Naive B cell (primary cell): ENCODE data around the gene MVP. TPM values are rescaled to one million over a fixed set of nuclear protein-coding genes. Genes with fewer than 3 reads are reported as not detected.
"Not testable (repeated sequence)": the region's sequence is repeated elsewhere in the genome, so short reads cannot be mapped to it uniquely, and the experiment has no call there.

Experiments used
- ATAC-seq, 2 donors: fragments of 150-1000 bp; cut with Tn5 transposase; 2 replicates each; pipeline ENCODE4 v1.10.0; 2021; ENCODE audit warnings: low read depth in 2 of 2, mild to moderate bottlenecking in 2 of 2, moderate library complexity in 2 of 2
- DNase-seq: peaks from one replicate; pipeline ENCODE4 v3.0.0; 2022
- H3K27ac Mint-ChIP-seq, 6 donors: one replicate each; pipeline ENCODE4 v1.8.0; 2020 to 2022; ENCODE audit warnings: mild to moderate bottlenecking in 6 of 6, mixed read lengths in 6 of 6, moderate library complexity in 5 of 6, inconsistent platforms in 2 of 6
- H3K27me3 Mint-ChIP-seq, 3 donors: one replicate each; pipeline ENCODE4 v1.8.0; 2021 to 2022; ENCODE audit warnings: mixed read lengths in 3 of 3, mild to moderate bottlenecking in 1 of 3
- H3K36me3 Mint-ChIP-seq, 2 donors: one replicate each; pipeline ENCODE4 v1.8.0; 2020 to 2022; ENCODE audit warnings: mixed read lengths in 2 of 2, inconsistent platforms in 1 of 2, mild to moderate bottlenecking in 1 of 2
- H3K4me1 Mint-ChIP-seq, 3 donors: one replicate each; pipeline ENCODE4 v1.8.0; 2020 to 2022; ENCODE audit warnings: mixed read lengths in 3 of 3, inconsistent platforms in 1 of 3, mild to moderate bottlenecking in 1 of 3, moderate library complexity in 1 of 3
- H3K4me3 Mint-ChIP-seq, 8 donors: one replicate each; pipeline ENCODE4 v1.8.0; 2020 to 2022; ENCODE audit warnings: mild to moderate bottlenecking in 8 of 8, mixed read lengths in 8 of 8, moderate library complexity in 8 of 8, inconsistent platforms in 2 of 8
- H3K9me3 Mint-ChIP-seq, 7 donors: one replicate each; pipeline ENCODE4 v1.8.0; 2020 to 2022; ENCODE audit warnings: mixed read lengths in 7 of 7, mild to moderate bottlenecking in 5 of 7, inconsistent platforms in 2 of 7, moderate library complexity in 1 of 7
- polyA plus RNA-seq, 6 donors: library from polyadenylated mRNA; unstranded; fragments of 300-500 nt; fragmentation: Illumina TruSeq; gene quantifications; one replicate each; pipeline ENCODE4 v1.2.3, GENCODE V29; 2021; ENCODE audit warnings: low read depth in 6 of 6

MVP gene
- polyA plus RNA-seq: 10 to 100 TPM; 39.7 to 61.4 (median 43.9) TPM

- peak; percentile 47 for DNase-seq
- Mint-ChIP-seq H3K27ac (peak within 1 kb of the TSS; percentile 87 to 97 (median 93)), H3K27me3 (no peaks in the 10 kb centered on the region), H3K4me1 (peaks cover 40 to 80% (median 64%) of the 10 kb centered on the region in 3 donors), H3K9me3 (no peaks in the 10 kb centered on the region), H3K36me3 (no peaks in the 10 kb centered on the region), H3K4me3 (peak within 1 kb of the TSS; percentile 87 to 98 (median 94))
- ATAC-seq: peak; percentile 5 to 8
Measured at GRCh38 chr16:29820271-29820701, at the start of gene MVP. MVP (plus strand) TSS chr16:29820462; CDS start chr16:29830550, 10,088 bp downstream.

DNA sequence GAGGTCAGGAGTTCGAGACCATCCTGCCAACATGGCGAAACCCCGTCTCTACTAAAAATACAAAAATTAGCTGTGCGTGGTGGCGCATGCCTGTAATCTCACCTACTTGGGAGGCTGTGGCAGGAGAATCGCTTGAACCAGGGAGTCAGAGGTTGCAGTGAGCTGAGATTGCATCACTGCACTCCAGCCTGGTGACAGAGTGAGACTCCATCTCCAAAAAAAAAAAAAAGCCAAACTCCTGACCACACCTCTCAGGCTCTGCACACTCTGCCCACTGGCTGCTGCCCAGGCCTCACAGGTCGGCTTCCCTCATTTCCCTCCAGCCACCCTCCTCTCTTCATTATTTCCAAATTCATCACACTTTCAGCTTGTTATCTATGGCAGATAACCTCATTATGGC is 47.9 kb upstream of the MVP start:
- peak overlapping the region in 2 of 6 donors; percentile 69 to 74 for H3K27ac Mint-ChIP-seq
- H3K4me3 Mint-ChIP-seq, H3K36me3 Mint-ChIP-seq: not testable (repeated sequence)

GRCh38 chr16:29774730-29775129 is 45.5 kb upstream of the MVP start:
- ATAC-seq (no peak), DNase-seq (no peak)
- Mint-ChIP-seq H3K36me3 (no peaks in the 10 kb centered on the region), H3K27ac (peak overlapping the region in 1 of 6 donors; percentile 68), H3K4me1 (peaks cover 0 to 5% (median 4%) of the 10 kb centered on the region in 3 donors), H3K4me3 (no peak overlapping the region), H3K27me3 (peaks cover 0 to 6% (median 0%) of the 10 kb centered on the region in 3 donors), H3K9me3 (no peaks in the 10 kb centered on the region)

More for the DNA sequence above, 47.9 kb upstream of the MVP start:
- not testable (repeated sequence) for H3K9me3 Mint-ChIP-seq, H3K4me1 Mint-ChIP-seq, H3K27me3 Mint-ChIP-seq, DNase-seq, ATAC-seq

DNA sequence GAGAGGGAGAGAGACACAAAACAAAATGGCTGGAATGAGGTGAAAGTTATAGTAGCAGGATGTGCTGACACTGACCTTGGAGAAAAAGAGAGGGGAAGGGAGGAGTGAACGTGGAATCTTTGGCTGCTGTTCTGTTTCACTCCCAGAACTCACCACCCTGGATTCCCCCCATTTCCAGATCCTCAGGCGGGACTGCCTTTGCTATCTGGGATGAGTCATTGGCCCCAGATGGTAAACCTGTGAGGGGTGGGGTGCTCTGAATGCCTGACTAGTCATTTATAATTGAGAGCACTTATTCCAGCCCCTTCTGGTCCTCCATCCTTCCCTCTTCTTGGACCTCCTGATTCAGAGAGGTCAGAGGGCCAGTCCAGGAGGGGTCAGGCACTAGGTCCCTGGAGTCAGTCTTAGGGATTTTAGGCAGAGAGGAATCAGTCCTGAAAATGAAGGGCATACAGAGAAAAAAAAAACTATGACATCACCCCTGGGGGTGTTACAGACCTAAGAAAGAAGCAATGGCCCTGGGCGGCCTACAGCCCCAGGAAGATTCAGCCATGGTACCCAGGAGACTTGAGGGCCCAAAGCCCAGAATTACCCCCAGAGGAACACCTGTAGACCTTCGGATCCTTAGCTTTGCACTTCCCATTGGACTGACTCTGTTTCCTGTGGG is 44.4 kb upstream of the MVP start:
- peaks cover 0 to 5% (median 0%) of the 10 kb centered on the region in 3 donors for H3K4me1 Mint-ChIP-seq
- H3K36me3 Mint-ChIP-seq: no peaks in the 10 kb centered on the region
- H3K9me3 Mint-ChIP-seq: no peaks in the 10 kb centered on the region

DNA sequence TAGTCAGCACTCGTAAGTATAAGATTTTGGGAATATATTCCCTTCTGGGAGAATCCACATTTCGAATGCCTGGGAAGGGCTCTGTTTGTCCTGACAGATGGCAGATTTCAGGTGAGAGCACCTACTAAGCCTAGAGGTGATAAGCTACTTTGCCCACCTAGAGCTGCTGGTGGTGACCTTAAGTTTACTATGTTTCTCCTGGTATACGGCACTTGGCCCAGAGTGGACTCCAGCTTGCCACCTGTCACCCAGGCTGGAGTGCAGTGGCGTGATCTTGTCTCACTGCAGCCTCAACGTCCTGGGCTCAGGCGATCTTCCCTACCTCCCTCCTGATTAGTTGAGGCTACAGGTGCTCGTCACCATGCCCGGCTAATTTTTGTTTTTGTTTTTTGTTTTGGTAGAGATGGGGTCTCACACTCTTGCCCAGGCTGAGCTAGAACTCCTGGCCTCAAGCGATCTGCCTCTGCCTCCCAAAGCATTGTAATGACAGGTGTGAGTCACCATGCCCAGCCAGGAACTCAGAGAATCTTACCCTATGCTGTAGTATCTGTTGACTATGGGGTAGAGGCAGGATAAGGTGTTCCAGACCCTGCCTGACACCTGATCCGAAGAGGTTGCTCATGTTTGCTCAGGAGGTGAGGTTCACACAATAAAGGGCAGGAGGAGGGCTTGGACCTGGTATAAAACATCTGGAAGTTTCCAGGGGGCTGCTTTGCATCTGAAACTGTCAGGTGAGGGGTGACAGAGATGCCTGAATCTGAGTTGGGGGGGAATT is 42.5 kb upstream of the MVP start, which contains the start of gene ZG16:
TSS of gene ZG16 (plus strand) at position 681 of the 775 bp plus-strand sequence. CDS start 1,011 bp downstream, outside the sequence.
- no peaks in the 10 kb centered on the region for H3K36me3 Mint-ChIP-seq
- peak within 1 kb of the TSS in 1 of 8 donors; percentile 74 for H3K4me3 Mint-ChIP-seq
- H3K9me3 Mint-ChIP-seq: no peaks in the 10 kb centered on the region
- peaks cover 0 to 7% (median 1%) of the 10 kb centered on the region in 3 donors for H3K4me1 Mint-ChIP-seq
- peak within 1 kb of the TSS in 3 of 6 donors; percentile 22 to 83 (median 60) for H3K27ac Mint-ChIP-seq
- DNase-seq (no peak), ATAC-seq (no peak)
- peaks cover 0 to 6% (median 4%) of the 10 kb centered on the region in 3 donors for H3K27me3 Mint-ChIP-seq

More for the DNA sequence above, 44.4 kb upstream of the MVP start:
- H3K27ac Mint-ChIP-seq: no peak overlapping the region
- DNase-seq: no peak
- H3K27me3 Mint-ChIP-seq: peaks cover 0 to 6% (median 2%) of the 10 kb centered on the region in 3 donors
- no peak for ATAC-seq
- H3K4me3 Mint-ChIP-seq: no peak overlapping the region

- Mint-ChIP-seq H3K27ac (no peak overlapping the region), H3K9me3 (peaks cover 0 to 2% (median 0%) of the 10 kb centered on the region in 7 donors), H3K36me3 (no peaks in the 10 kb centered on the region), H3K4me3 (no peak overlapping the region), H3K27me3 (peaks cover 0 to 6% (median 4%) of the 10 kb centered on the region in 3 donors), H3K4me1 (peaks cover 0 to 7% (median 4%) of the 10 kb centered on the region in 3 donors)
- no peak for ATAC-seq
- DNase-seq: no peak
Measured at GRCh38 chr16:29779474-29779873, 40.8 kb upstream of the MVP start.

GRCh38 chr16:29783094-29783953 is 36.9 kb upstream of the MVP start:
- H3K9me3 Mint-ChIP-seq, DNase-seq, H3K36me3 Mint-ChIP-seq, H3K27me3 Mint-ChIP-seq, ATAC-seq, H3K4me3 Mint-ChIP-seq: not testable (repeated sequence)
- Mint-ChIP-seq H3K4me1 (peaks cover 9 to 17% (median 9%) of the 10 kb centered on the region in 3 donors), H3K27ac (peak overlapping the region in 1 of 6 donors; percentile 85)

GRCh38 chr16:29784157-29784556 is 36.1 kb upstream of the MVP start:
- Mint-ChIP-seq H3K27ac (peak overlapping the region in 4 of 6 donors; percentile 29 to 85 (median 80)), H3K9me3 (peaks cover 0 to 2% (median 0%) of the 10 kb centered on the region in 7 donors), H3K27me3 (peaks cover 0 to 4% (median under 1%) of the 10 kb centered on the region in 3 donors), H3K36me3 (no peaks in the 10 kb centered on the region), H3K4me1 (peaks cover 9 to 19% (median 13%) of the 10 kb centered on the region in 3 donors), H3K4me3 (peak overlapping the region in 1 of 8 donors; percentile 32)
- ATAC-seq (no peak), DNase-seq (no peak)

- peak; percentile 58 for DNase-seq
- Mint-ChIP-seq H3K9me3 (peaks cover 0 to 2% (median 0%) of the 10 kb centered on the region in 7 donors), H3K4me3 (peak overlapping the region; percentile 56 to 86 (median 74)), H3K27me3 (peaks cover 0 to 4% (median 0%) of the 10 kb centered on the region in 3 donors), H3K4me1 (peaks cover 14 to 25% (median 15%) of the 10 kb centered on the region in 3 donors), H3K27ac (peak overlapping the region in 3 of 6 donors; percentile 42 to 51 (median 47)), H3K36me3 (no peaks in the 10 kb centered on the region)
- peak; percentile 93 to 95 for ATAC-seq
Measured at GRCh38 chr16:29784901-29785500, 35.3 kb upstream of the MVP start.

DNA sequence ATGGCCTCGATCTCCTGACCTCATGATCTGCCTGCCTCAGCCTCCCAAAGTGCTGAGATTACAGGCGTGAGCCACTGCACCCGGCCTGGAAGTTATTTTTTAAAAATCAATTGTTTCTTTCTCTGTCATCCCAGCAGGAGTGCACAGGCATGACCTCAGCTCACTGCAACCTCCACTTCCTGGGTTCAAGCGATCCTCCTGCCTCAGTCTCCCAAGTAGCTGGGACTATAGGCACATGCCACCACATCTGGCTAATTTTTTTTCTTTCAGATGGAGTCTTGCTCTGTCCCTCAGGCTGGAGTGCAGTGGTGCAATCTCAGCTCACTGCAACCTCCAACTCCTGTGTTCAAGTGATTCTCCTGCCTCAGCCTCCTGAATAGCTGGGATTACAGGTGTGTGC is 33.1 kb upstream of the MVP start:
- not testable (repeated sequence) for H3K9me3 Mint-ChIP-seq

DNA sequence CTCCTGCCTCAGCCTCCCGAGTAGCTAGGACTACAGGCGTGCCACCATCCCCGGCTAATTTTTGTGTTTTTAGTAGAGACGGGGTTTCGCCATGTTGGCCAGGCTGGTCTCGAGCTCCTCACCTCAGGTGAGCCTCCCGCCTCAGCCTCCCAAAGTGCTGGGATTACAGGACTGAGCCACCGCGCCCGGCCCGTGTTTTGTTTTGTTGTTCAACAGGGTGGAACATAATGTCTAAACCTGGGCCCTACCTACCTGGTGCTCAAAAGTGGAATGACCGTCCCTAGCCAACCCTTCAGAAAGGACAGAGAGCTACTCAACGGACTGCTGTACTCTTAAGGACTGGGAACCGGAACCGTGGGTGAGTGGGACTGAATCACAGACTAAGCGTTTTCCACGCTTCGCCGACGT is 30.5 kb upstream of the MVP start:
- ATAC-seq: no peak
- H3K4me1 Mint-ChIP-seq: peaks cover 38 to 45% (median 41%) of the 10 kb centered on the region in 3 donors
- no peaks in the 10 kb centered on the region for H3K36me3 Mint-ChIP-seq
- no peak for DNase-seq
- H3K27ac Mint-ChIP-seq: peak overlapping the region; percentile 79 to 99 (median 96)
- H3K9me3 Mint-ChIP-seq: no peaks in the 10 kb centered on the region
- H3K4me3 Mint-ChIP-seq: peak overlapping the region; percentile 88 to 99 (median 98)
- H3K27me3 Mint-ChIP-seq: no peaks in the 10 kb centered on the region

More for the DNA sequence above, 33.1 kb upstream of the MVP start:
- not testable (repeated sequence) for DNase-seq, H3K36me3 Mint-ChIP-seq, H3K27me3 Mint-ChIP-seq, ATAC-seq
- Mint-ChIP-seq H3K27ac (peak overlapping the region in 1 of 6 donors; percentile 52), H3K4me3 (peak overlapping the region in 1 of 8 donors; percentile 37), H3K4me1 (peaks cover 25 to 44% (median 35%) of the 10 kb centered on the region in 3 donors)
